ENCODE measurements around the gene SSR4.

The SSR4 gene

GRCh38 chrX:153769158-153769864 is 25.2 kb upstream of the SSR4 start:
- in situ Hi-C loops (cut with HindIII; ENCODE audit: low sequenced_read_pairs): no loop called here

GRCh38 chrX:153769865-153770600 is 24.4 kb upstream of the SSR4 start:
- in situ Hi-C loops (cut with HindIII; ENCODE audit: low sequenced_read_pairs): no loop called here

- in situ Hi-C loops (cut with HindIII; ENCODE audit: low sequenced_read_pairs): no loop called here
Measured at GRCh38 chrX:153770601-153771414, 23.7 kb upstream of the SSR4 start.

- in situ Hi-C loops (cut with HindIII; ENCODE audit: low sequenced_read_pairs): no loop called here
Measured at GRCh38 chrX:153771415-153772315, 22.8 kb upstream of the SSR4 start.

- in situ Hi-C loops (cut with HindIII; ENCODE audit: low sequenced_read_pairs): no loop called here
Measured at GRCh38 chrX:153772316-153773217, 21.9 kb upstream of the SSR4 start.

- in situ Hi-C loops (cut with HindIII; ENCODE audit: low sequenced_read_pairs): no loop called here
Measured at GRCh38 chrX:153773218-153773611, 21.3 kb upstream of the SSR4 start.

GRCh38 chrX:153773741-153774575 is 20.5 kb upstream of the SSR4 start:
- in situ Hi-C loops (cut with HindIII; ENCODE audit: low sequenced_read_pairs): no loop called here

- in situ Hi-C loops (cut with HindIII; ENCODE audit: low sequenced_read_pairs): no loop called here
Measured at GRCh38 chrX:153774576-153775292, 19.7 kb upstream of the SSR4 start.

GRCh38 chrX:153775293-153776119 is 19.0 kb upstream of the SSR4 start:
- in situ Hi-C loops (cut with HindIII; ENCODE audit: low sequenced_read_pairs): no loop called here

- in situ Hi-C loops (cut with HindIII; ENCODE audit: low sequenced_read_pairs): no loop called here
Measured at GRCh38 chrX:153776120-153776599, 18.3 kb upstream of the SSR4 start.

GRCh38 chrX:153776611-153777045 is 17.8 kb upstream of the SSR4 start:
- in situ Hi-C loops (cut with HindIII; ENCODE audit: low sequenced_read_pairs): no loop called here

- in situ Hi-C loops (cut with HindIII; ENCODE audit: low sequenced_read_pairs): no loop called here
Measured at GRCh38 chrX:153777261-153778090, 17.0 kb upstream of the SSR4 start.

- in situ Hi-C loops (cut with HindIII; ENCODE audit: low sequenced_read_pairs): no loop called here
Measured at GRCh38 chrX:153778181-153778580, 16.3 kb upstream of the SSR4 start.

GRCh38 chrX:153778684-153779101 is 15.8 kb upstream of the SSR4 start:
- in situ Hi-C loops (cut with HindIII; ENCODE audit: low sequenced_read_pairs): no loop called here

- in situ Hi-C loops (cut with HindIII; ENCODE audit: low sequenced_read_pairs): no loop called here
Measured at GRCh38 chrX:153779891-153780677, 14.4 kb upstream of the SSR4 start.

Data from DLD1 (cell line).